B cell (primary cell): ENCODE data around the gene APOBEC3H. TPM values are rescaled to one million over a fixed set of nuclear protein-coding genes. Genes with fewer than 3 reads are reported as not detected.

Experiments
- ATAC-seq: fragments of 200-7000 bp; cut with Tn5 transposase; one replicate; pipeline ENCODE4 v1.10.0; 2021; ENCODE audit warnings: low read depth, mild to moderate bottlenecking, moderate number of reproducible peaks, moderate library complexity
- CTCF ChIA-PET: fragments of 350-600 bp; sonication (Branson Sonifier 250); formaldehyde crosslinking; loops from one replicate; lab custom pipeline; 2021; ENCODE audit warnings: antibody characterized with exemption, inconsistent platforms; lab: Charles Lee
- POLR2A ChIA-PET: fragments of 350-600 bp; sonication (Branson Sonifier 250); formaldehyde crosslinking; loops from one replicate; lab custom pipeline; 2021; ENCODE audit warnings: antibody characterized with exemption; lab: Charles Lee
- DNase-seq: peaks from one replicate; pipeline ENCODE4 v3.0.0; 2013
- H2AFZ ChIP-seq: 2 replicates; pipeline ENCODE4 v1.6.1; 2012; ENCODE audit warnings: mild to moderate bottlenecking, low read depth, low read length; ENCODE audit not compliant: insufficient read depth, poor library complexity, severe bottlenecking
- H3K27ac ChIP-seq, 2 donors: 1 replicate in 1 of 2; 2 replicates in 1 of 2; pipeline ENCODE4 v1.5.1; 2012 to 2013; ENCODE audit warnings: low read length in 2 of 2, mild to moderate bottlenecking in 2 of 2, moderate library complexity in 1 of 2
- H3K27me3 ChIP-seq, 4 experiments: fragments of 200-600 bp in 1 of 4; sonication (generic) in 1 of 4; replicated peaks in 1 of 4; 1 replicate in 2 of 4; 2 replicates in 2 of 4; pipeline versions ENCODE4 v1.6.1 to v1.7.0; 2013 to 2016; ENCODE audit warnings: low read length in 3 of 4, mild to moderate bottlenecking in 2 of 4, mixed read lengths in 1 of 4, moderate library complexity in 1 of 4; ENCODE audit not compliant: insufficient read depth in 4 of 4, control insufficient read depth in 3 of 4; ENCODE audit errors: control extremely low read depth in 1 of 4
- H3K36me3 ChIP-seq, 2 experiments: replicated peaks in 1 of 2; 1 replicate in 1 of 2; 2 replicates in 1 of 2; pipeline versions ENCODE4 v1.6.1 to v1.7.1; 2013; ENCODE audit warnings: low read length in 1 of 2; ENCODE audit not compliant: insufficient read depth in 2 of 2, control insufficient read depth in 1 of 2; ENCODE audit errors: control extremely low read depth in 1 of 2, extremely low read depth in 1 of 2
- H3K4me1 ChIP-seq, 2 donors: fragments of 200-600 bp in 1 of 2; sonication (generic) in 1 of 2; 1 replicate in 1 of 2; 2 replicates in 1 of 2; pipeline versions ENCODE4 v1.5.1 to v1.6.1; 2013 to 2017; ENCODE audit warnings: low read length in 2 of 2; ENCODE audit not compliant: control insufficient read depth in 2 of 2, insufficient read depth in 2 of 2
- H3K4me2 ChIP-seq: replicated peaks from 2 replicates; pipeline ENCODE3; 2012; ENCODE audit warnings: mild to moderate bottlenecking, low read depth, low read length; ENCODE audit not compliant: poor library complexity, severe bottlenecking
- H3K4me3 ChIP-seq, 5 experiments: fragments of 200-600 bp in 1 of 5; sonication (generic) in 1 of 5; 1 replicate in 3 of 5; 2 replicates in 2 of 5; pipeline versions ENCODE4 v1.5.1 to v1.7.0; 2011 to 2016; ENCODE audit warnings: low read length in 4 of 5, mild to moderate bottlenecking in 4 of 5, low read depth in 2 of 5, control low read depth in 1 of 5, moderate library complexity in 1 of 5; ENCODE audit not compliant: insufficient read depth in 1 of 5; ENCODE audit errors: control extremely low read depth in 1 of 5, extremely low read depth in 1 of 5
- H3K79me2 ChIP-seq: fragments of 200-600 bp; sonication (generic); one replicate; pipeline ENCODE4 v1.6.0; 2016; ENCODE audit warnings: low read length; ENCODE audit not compliant: control insufficient read depth, insufficient read depth
- H3K9ac ChIP-seq: fragments of 200-600 bp; sonication (generic); 2 replicates; pipeline ENCODE4 v1.6.1; 2017; ENCODE audit warnings: mild to moderate bottlenecking, low read length, moderate library complexity
- H3K9me3 ChIP-seq, 3 donors: one replicate each; pipeline versions ENCODE4 v1.6.1 to v1.7.1; 2013; ENCODE audit warnings: low read length in 2 of 3; ENCODE audit not compliant: control insufficient read depth in 2 of 3, insufficient read depth in 1 of 3; ENCODE audit errors: control extremely low read depth in 1 of 3
- H4K20me1 ChIP-seq: 2 replicates; pipeline ENCODE4 v1.6.0; 2012; ENCODE audit warnings: mild to moderate bottlenecking, low read length; ENCODE audit not compliant: insufficient read depth, control insufficient read depth, poor library complexity, severe bottlenecking
- H3K27ac Mint-ChIP-seq: one replicate; pipeline ENCODE4 v1.8.0; 2021; ENCODE audit warnings: mixed read lengths
- H3K27me3 Mint-ChIP-seq: one replicate; pipeline ENCODE4 v1.8.0; 2021; ENCODE audit warnings: mixed read lengths
- H3K4me1 Mint-ChIP-seq: one replicate; pipeline ENCODE4 v1.8.0; 2021; ENCODE audit warnings: mixed read lengths
- H3K4me3 Mint-ChIP-seq: one replicate; pipeline ENCODE4 v1.8.0; 2021; ENCODE audit warnings: mixed read lengths
- H3K9me3 Mint-ChIP-seq: one replicate; pipeline ENCODE4 v1.8.0; 2022; ENCODE audit warnings: mixed read lengths; ENCODE audit not compliant: insufficient read depth
- CTCF ChIP-seq: fragments of 200-600 bp; IDR thresholded peaks from one replicate; pipeline ENCODE4 v1.8.0; 2022; ENCODE audit warnings: antibody characterized with exemption, mild to moderate bottlenecking
- EZH2 ChIP-seq: IDR thresholded peaks from 2 replicates; pipeline ENCODE4 v1.6.1; 2012; ENCODE audit warnings: borderline replicate concordance, low read depth, mild to moderate bottlenecking, moderate library complexity, low read length; ENCODE audit not compliant: insufficient read depth, poor library complexity, severe bottlenecking
- WGBS: methylation state at CpG from one replicate; pipeline ENCODE4 v1.1.5; 2013; ENCODE audit warnings: missing lambda C conversion rate; ENCODE audit not compliant: insufficient coverage; 5-methylcytosine and 5-hydroxymethylcytosine counted together
- intact Hi-C: fragments of 100-400 bp; cut with micrococcal nuclease; formaldehyde crosslinking; loops from one replicate; pipeline ENCODE4 v1.10.0; 2022
- polyA plus RNA-seq: library from polyadenylated mRNA; depleted of rRNA; stranded (reverse); fragments of >200 nt; gene quantifications from 2 replicates; pipeline ENCODE4 v1.2.3, GENCODE V29; 2012
- total RNA-seq, 2 donors: library from RNA; stranded (reverse); fragments of 120-200 nt in 1 of 2; gene quantifications; 1 replicate in 1 of 2; 2 replicates in 1 of 2; pipeline versions ENCODE4 v1.2.3 to v1.2.4, GENCODE V29; 2013 to 2022

The APOBEC3H gene
- total and polyA plus RNA-seq, 2 donors (not counting 1 experiment from before 2014, with no cell fraction given), result 0.59 to 1.4 TPM

- DNase-seq, result no peak
- Histone ChIP-seq H4K20me1 (peaks cover 20% of the 10 kb centered on the region), H3K27ac (no peak overlapping the region), H3K36me3 (peaks cover 0 to 15% of the 10 kb centered on the region in 2 experiments), H3K9me3 (peaks cover 0 to 4% (median 0%) of the 10 kb centered on the region in 3 donors), H3K4me1 (peaks cover 0 to 6% of the 10 kb centered on the region in 2 donors), H3K4me3 (no peak overlapping the region), H3K79me2 (no peaks in the 10 kb centered on the region), H3K27me3 (no peaks in the 10 kb centered on the region), H3K9ac (no peak overlapping the region), H3K4me2 (no peak overlapping the region), H2AFZ (no peak overlapping the region)
- H3K27ac Mint-ChIP-seq, result no peak overlapping the region
- H3K4me1 Mint-ChIP-seq, result peaks cover 4% of the 10 kb centered on the region
- ChIA-PET POLR2A (interaction anchor here (0.6 to 0.7 kb wide), 2 partner anchors 55 to 113 kb away, joined by 4 to 7 read pairs; no protein-coding TSS in a partner anchor), CTCF (interaction anchor here (1.5 to 1.8 kb wide), 2 partner anchors 10 to 183 kb away, joined by 6 to 7 read pairs; no protein-coding TSS in a partner anchor)
- H3K9me3 Mint-ChIP-seq, result no peaks in the 10 kb centered on the region
- TF ChIP-seq EZH2 (no peak), CTCF (no peak)
- no peaks in the 10 kb centered on the region for H3K27me3 Mint-ChIP-seq
- H3K4me3 Mint-ChIP-seq, result no peak overlapping the region
- ATAC-seq, result no peak
- intact Hi-C loops, result no loop called here
- WGBS, result 100% methylated on average over 1 of the region's 6 CpGs
These were observed 31.5 kb downstream of the APOBEC3H start for GRCh38 chr22:39128508-39128907.

- intact Hi-C loops, result no loop called here
- H3K4me1 ChIP-seq, result no peaks in the 10 kb centered on the region
- H4K20me1 ChIP-seq, result peaks cover 24% of the 10 kb centered on the region
- ATAC-seq (no peak), DNase-seq (no peak)
- peaks cover 1% of the 10 kb centered on the region for H3K4me1 Mint-ChIP-seq
- H3K79me2 ChIP-seq, result no peaks in the 10 kb centered on the region
- H3K27me3 ChIP-seq, result no peaks in the 10 kb centered on the region
- TF ChIP-seq CTCF (no peak), EZH2 (no peak)
- H3K4me2 ChIP-seq, result no peak overlapping the region
- no CpG with 5 or more reads among the region's 4 CpGs for WGBS
- peaks cover 0 to 20% of the 10 kb centered on the region in 2 experiments for H3K36me3 ChIP-seq
- ChIA-PET POLR2A (interaction anchor here (0.6 kb wide), 1 partner anchor 56 kb away, joined by 7 read pairs; no protein-coding TSS in a partner anchor), CTCF (interaction anchor here (1.5 to 1.8 kb wide), 2 partner anchors 10 to 182 kb away, joined by 6 to 7 read pairs; no protein-coding TSS in a partner anchor)
- H3K4me3 Mint-ChIP-seq, result no peak overlapping the region
- no peaks in the 10 kb centered on the region for H3K9me3 Mint-ChIP-seq
- H3K27ac ChIP-seq, result no peak overlapping the region
- H2AFZ ChIP-seq, result no peak overlapping the region
- peaks cover 0 to 4% (median 0%) of the 10 kb centered on the region in 3 donors for H3K9me3 ChIP-seq
- H3K4me3 ChIP-seq, result no peak overlapping the region
- no peak overlapping the region for H3K9ac ChIP-seq
- H3K27me3 Mint-ChIP-seq, result no peaks in the 10 kb centered on the region
- H3K27ac Mint-ChIP-seq, result no peak overlapping the region
These were observed 32.0 kb downstream of the APOBEC3H start for GRCh38 chr22:39129081-39129480.
